Activated CD4-positive, alpha-beta T cell treated with anti-CD3 and anti-CD28 coated beads for 4 hours (primary cell): Measurements from ENCODE around the gene MYPN.
"Not testable (repeated sequence)": the region's sequence is repeated elsewhere in the genome, so short reads cannot be mapped to it uniquely, and the experiment has no call there.

ENCODE experiments used
- DNase-seq, 2 donors: peaks; one replicate each; pipeline ENCODE4 v3.0.0-alpha.2; 2020

MYPN gene

GRCh38 chr10:68175949-68176348 lies 66.7 kb downstream of the MYPN start:
- DNase-seq: no peak

GRCh38 chr10:68176797-68177196 lies 67.5 kb downstream of the MYPN start:
- no peak for DNase-seq

- DNase-seq: no peak
These were observed 69.3 kb downstream of the MYPN start for GRCh38 chr10:68178592-68178991.

- DNase-seq: no peak
These were observed 69.7 kb downstream of the MYPN start for GRCh38 chr10:68179016-68179415.

GRCh38 chr10:68180490-68180889 lies 71.2 kb downstream of the MYPN start:
- DNase-seq: no peak

GRCh38 chr10:68184546-68184945 lies 75.3 kb downstream of the MYPN start:
- no peak for DNase-seq

GRCh38 chr10:68185085-68185484 lies 75.8 kb downstream of the MYPN start:
- DNase-seq: no peak

- DNase-seq: no peak
These were observed 79.5 kb downstream of the MYPN start for GRCh38 chr10:68188835-68189234.

GRCh38 chr10:68192113-68192512 lies 82.8 kb downstream of the MYPN start:
- DNase-seq: no peak

GRCh38 chr10:68194290-68194689 lies 85.0 kb downstream of the MYPN start:
- DNase-seq: no peak

- DNase-seq: not testable (repeated sequence)
These were observed 86.5 kb downstream of the MYPN start for GRCh38 chr10:68195776-68196175.

- DNase-seq: no peak
These were observed 87.4 kb downstream of the MYPN start for GRCh38 chr10:68196701-68197100.

- no peak for DNase-seq
These were observed 93.7 kb downstream of the MYPN start for GRCh38 chr10:68202960-68203353.

GRCh38 chr10:68208424-68209042 lies 99.2 kb downstream of the MYPN start:
- no peak for DNase-seq

- DNase-seq: no peak
These were observed 102.4 kb downstream of the MYPN start for GRCh38 chr10:68211669-68212068.

- DNase-seq: no peak
These were observed 103.5 kb downstream of the MYPN start for GRCh38 chr10:68212721-68213352.

GRCh38 chr10:68218786-68219185 lies 109.5 kb downstream of the MYPN start:
- DNase-seq: no peak

- DNase-seq: no peak
These were observed 111.9 kb downstream of the MYPN start for GRCh38 chr10:68221196-68221595.

GRCh38 chr10:68222391-68222790 lies 113.1 kb downstream of the MYPN start:
- DNase-seq: no peak

GRCh38 chr10:68223535-68224165 lies 114.4 kb downstream of the MYPN start:
- DNase-seq: no peak

GRCh38 chr10:68224810-68225209 lies 115.5 kb downstream of the MYPN start:
- no peak for DNase-seq

GRCh38 chr10:68230268-68230667 lies 121.0 kb downstream of the MYPN start:
- DNase-seq: no peak

GRCh38 chr10:68231106-68231816 lies 122.0 kb downstream of the MYPN start:
- no peak for DNase-seq

GRCh38 chr10:68231817-68232251 lies 122.5 kb downstream of the MYPN start, which contains the start of gene ATOH7:
TSS of gene ATOH7 (minus strand) at chr10:68232113. CDS start at chr10:68231677, 436 bp downstream.
- no peak for DNase-seq
